Fibroblast of lung (primary cell): Measurements from ENCODE around the gene NDST1.

Source experiments
- EZH2 ChIP-seq: IDR thresholded peaks from 2 replicates; pipeline ENCODE4 v1.5.1; 2012; ENCODE audit warnings: low read length, control low read depth, mild to moderate bottlenecking; ENCODE audit errors: missing control alignments
- TF ChIP-seq, protein P1 (sequence below), 2 donors: IDR thresholded peaks in 1 of 2; conservative IDR thresholded peaks in 1 of 2; 1 replicate in 1 of 2; 2 replicates in 1 of 2; pipeline ENCODE4 v1.5.1; 2011 to 2012; ENCODE audit warnings: low read length in 2 of 2, control low read depth in 1 of 2, inconsistent platforms in 1 of 2, low read depth in 1 of 2, mild to moderate bottlenecking in 1 of 2

DNA sequence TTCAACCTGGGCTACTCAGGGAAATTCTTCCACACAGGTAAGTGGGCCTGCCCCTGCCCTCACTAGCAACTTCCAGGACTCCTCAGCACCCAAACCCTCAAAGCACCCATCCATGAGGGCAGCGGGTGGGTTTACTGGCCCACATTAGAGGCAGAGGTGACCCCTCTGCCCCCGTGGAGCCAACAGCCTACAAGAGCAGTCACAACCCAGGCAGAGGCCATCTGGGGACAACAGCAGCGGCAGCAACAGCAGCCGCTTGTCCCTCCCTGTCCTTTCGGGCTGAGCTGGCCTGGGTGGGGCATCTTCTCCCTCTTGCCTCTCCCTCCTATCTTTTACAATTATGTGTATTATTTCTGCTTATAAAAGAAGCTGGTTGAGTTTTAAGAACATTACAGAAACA lies 25.1 kb downstream of the NDST1 start:
- TF ChIP-seq, protein P1, sequence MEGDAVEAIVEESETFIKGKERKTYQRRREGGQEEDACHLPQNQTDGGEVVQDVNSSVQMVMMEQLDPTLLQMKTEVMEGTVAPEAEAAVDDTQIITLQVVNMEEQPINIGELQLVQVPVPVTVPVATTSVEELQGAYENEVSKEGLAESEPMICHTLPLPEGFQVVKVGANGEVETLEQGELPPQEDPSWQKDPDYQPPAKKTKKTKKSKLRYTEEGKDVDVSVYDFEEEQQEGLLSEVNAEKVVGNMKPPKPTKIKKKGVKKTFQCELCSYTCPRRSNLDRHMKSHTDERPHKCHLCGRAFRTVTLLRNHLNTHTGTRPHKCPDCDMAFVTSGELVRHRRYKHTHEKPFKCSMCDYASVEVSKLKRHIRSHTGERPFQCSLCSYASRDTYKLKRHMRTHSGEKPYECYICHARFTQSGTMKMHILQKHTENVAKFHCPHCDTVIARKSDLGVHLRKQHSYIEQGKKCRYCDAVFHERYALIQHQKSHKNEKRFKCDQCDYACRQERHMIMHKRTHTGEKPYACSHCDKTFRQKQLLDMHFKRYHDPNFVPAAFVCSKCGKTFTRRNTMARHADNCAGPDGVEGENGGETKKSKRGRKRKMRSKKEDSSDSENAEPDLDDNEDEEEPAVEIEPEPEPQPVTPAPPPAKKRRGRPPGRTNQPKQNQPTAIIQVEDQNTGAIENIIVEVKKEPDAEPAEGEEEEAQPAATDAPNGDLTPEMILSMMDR (conservative IDR thresholded peaks at IDR 0.05 in 1 of 2, IDR thresholded peaks at IDR 0.05 in 1 of 2; ENCODE audit: low read depth in 1 of 2, low read length in 2 of 2): no peak
- no peak for TF ChIP-seq EZH2
